Mammary microvascular endothelial cell (primary cell): ENCODE data around the gene PYHIN1. TPM values are rescaled to one million over a fixed set of nuclear protein-coding genes. Genes with fewer than 3 reads are reported as not detected.

Experiments used
- total RNA-seq: library from RNA; depleted of rRNA; stranded (reverse); fragments of >200 nt; gene quantifications from 2 replicates; pipeline ENCODE4 v1.2.3, GENCODE V29; 2015

The PYHIN1 gene
- total RNA-seq, result not detected in 2 replicates

DNA sequence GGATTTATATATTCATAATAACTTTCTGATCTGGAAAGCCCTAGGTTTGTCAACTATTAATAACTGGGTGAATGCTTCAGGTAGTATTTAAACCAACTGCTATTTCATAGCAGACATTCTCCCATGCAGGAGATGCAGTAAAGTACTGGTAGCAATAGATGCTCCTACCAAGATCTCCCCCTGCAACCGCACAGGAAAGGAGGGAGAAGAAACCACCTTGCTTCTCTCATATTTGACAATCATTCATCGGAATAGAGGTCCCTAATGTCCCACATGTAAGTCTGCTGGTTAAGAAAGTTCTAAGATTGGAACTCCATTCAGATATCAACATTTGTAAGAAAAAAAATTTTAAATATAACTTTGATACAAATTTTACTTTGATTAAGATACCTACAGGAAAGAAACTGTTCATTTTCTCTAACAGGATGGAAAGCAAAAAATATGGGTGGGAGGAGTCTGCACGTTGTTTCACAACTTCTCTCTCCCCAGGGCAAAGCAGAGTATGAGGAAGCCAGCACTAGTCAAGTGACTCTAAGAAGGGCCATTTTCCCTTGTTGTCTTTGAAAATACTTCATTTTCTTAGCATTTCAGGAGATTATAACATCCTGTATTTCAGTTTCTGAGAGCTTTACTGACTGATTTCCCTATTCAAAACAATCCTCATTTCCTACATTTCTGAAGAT, at the start of gene PYHIN1:
Gene PYHIN1 (plus strand): TSS at position 498 of the 683 bp plus-strand sequence. CDS start 5,359 bp downstream, outside the sequence.

DNA sequence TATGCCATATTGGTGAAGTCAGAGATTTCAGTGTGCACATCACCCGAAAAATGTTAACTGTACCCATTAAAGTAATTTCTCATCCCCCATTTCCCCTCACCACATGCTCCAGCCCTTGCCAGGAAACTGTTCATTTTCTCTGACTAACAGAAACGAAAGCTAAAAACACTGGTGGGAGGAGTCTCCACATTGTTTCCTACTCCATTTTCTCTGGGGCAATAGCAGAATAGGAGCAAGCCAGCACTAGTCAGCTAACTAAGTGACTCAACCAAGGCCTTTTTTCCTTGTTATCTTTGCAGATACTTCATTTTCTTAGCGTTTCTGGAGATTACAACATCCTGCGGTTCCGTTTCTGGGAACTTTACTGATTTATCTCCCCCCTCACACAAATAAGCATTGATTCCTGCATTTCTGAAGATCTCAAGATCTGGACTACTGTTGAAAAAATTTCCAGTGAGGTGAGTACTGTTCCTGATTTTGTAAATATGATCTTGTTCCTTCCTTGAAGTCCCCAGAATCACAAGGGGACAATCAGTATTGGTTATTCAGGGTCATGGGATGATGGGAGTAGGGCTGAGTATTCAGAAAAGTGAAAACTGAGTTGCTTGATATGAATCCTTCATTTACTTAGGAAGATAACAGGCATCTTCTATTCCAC, 78.5 kb downstream of the PYHIN1 start, which contains the start of gene IFI16:
Gene IFI16 (plus strand): TSS at position 204 of the 658 bp plus-strand sequence. CDS start 4,774 bp downstream, outside the sequence.

Other genes starting within 250 kb of the PYHIN1 start
- gene SPTA1, start 244.8 kb upstream of the PYHIN1 start, total RNA-seq, result under 0.01 and 0.20 TPM in 2 replicates
- not detected in 2 replicates for gene OR6K2, start 230.9 kb upstream of the PYHIN1 start, total RNA-seq
- gene OR6K3, start 210.8 kb upstream of the PYHIN1 start, total RNA-seq, result not detected in 2 replicates
- gene OR6K6, start 176.8 kb upstream of the PYHIN1 start, total RNA-seq, result not detected in 2 replicates
- not detected in 2 replicates for gene OR6N1, start 159.4 kb upstream of the PYHIN1 start, total RNA-seq
- gene OR6N2, start 150.3 kb upstream of the PYHIN1 start, total RNA-seq, result not detected in 2 replicates
- not detected in 2 replicates for gene MNDA, start 100.2 kb upstream of the PYHIN1 start, total RNA-seq
- gene IFI16, start 78.4 kb downstream of the PYHIN1 start, total RNA-seq, result 173 and 174 TPM in 2 replicates
- not detected in 2 replicates for gene AIM2, start 145.2 kb downstream of the PYHIN1 start, total RNA-seq
- gene CADM3, start 240.1 kb downstream of the PYHIN1 start, total RNA-seq, result 0.30 TPM in 1 of 2 replicates, not detected in the other